DOHH2 (cell line): ENCODE data around the gene CAMSAP1.

Experiments used
- H3F3A ChIP-seq: fragments of 200-600 bp; sonication (generic), shearing (Covaris generic); 2 replicates; pipeline ENCODE4 v1.6.0; 2016; ENCODE audit warnings: antibody characterized with exemption, mild to moderate bottlenecking; ENCODE audit not compliant: control insufficient read depth, insufficient read depth
- H3K27ac ChIP-seq: fragments of 200-600 bp; sonication (generic); 2 replicates; pipeline ENCODE4 v1.5.1; 2014; ENCODE audit warnings: low read depth, mild to moderate bottlenecking, low read length, moderate library complexity
- H3K27me3 ChIP-seq: fragments of 200-600 bp; sonication (generic); 2 replicates; pipeline ENCODE4 v1.6.1; 2014; ENCODE audit warnings: mild to moderate bottlenecking, low read length, mixed read lengths; ENCODE audit not compliant: control insufficient read depth
- H3K36me3 ChIP-seq: fragments of 200-600 bp; sonication (generic); 2 replicates; pipeline ENCODE4 v1.6.1; 2014; ENCODE audit warnings: mild to moderate bottlenecking, low read length, moderate library complexity, mixed read lengths; ENCODE audit not compliant: control insufficient read depth
- H3K4me1 ChIP-seq: fragments of 200-600 bp; sonication (generic); 2 replicates; pipeline ENCODE4 v1.6.1; 2014; ENCODE audit warnings: mild to moderate bottlenecking, low read length, mixed read lengths; ENCODE audit not compliant: control insufficient read depth
- H3K4me2 ChIP-seq: fragments of 200-600 bp; sonication (generic); 2 replicates; pipeline ENCODE4 v1.6.0; 2014; ENCODE audit warnings: mild to moderate bottlenecking, low read length, moderate library complexity
- H3K4me3 ChIP-seq: fragments of 200-600 bp; sonication (generic); 2 replicates; pipeline ENCODE4 v1.5.1; 2014; ENCODE audit warnings: mild to moderate bottlenecking, low read length, mixed read lengths
- H3K79me2 ChIP-seq: fragments of 200-600 bp; sonication (generic); 2 replicates; pipeline ENCODE4 v1.6.1; 2014; ENCODE audit warnings: mild to moderate bottlenecking, low read length, mixed read lengths; ENCODE audit not compliant: control insufficient read depth
- H3K9me2 ChIP-seq: fragments of 200-600 bp; sonication (generic); replicated peaks from 2 replicates; pipeline ENCODE4 v1.6.1; 2014; ENCODE audit warnings: mild to moderate bottlenecking, low read length, mixed read lengths; ENCODE audit not compliant: control insufficient read depth
- H3K9me3 ChIP-seq: fragments of 200-600 bp; sonication (generic); 2 replicates; pipeline ENCODE4 v1.6.1; 2014; ENCODE audit warnings: antibody characterized with exemption, low read length, mixed read lengths; ENCODE audit not compliant: control insufficient read depth, insufficient read depth
- H4K20me1 ChIP-seq: fragments of 200-600 bp; sonication (generic); 2 replicates; pipeline ENCODE4 v1.6.0; 2014; ENCODE audit warnings: low read depth, mild to moderate bottlenecking, antibody characterized with exemption, low read length, moderate library complexity; ENCODE audit not compliant: control insufficient read depth, insufficient read depth
- EZH2phosphoT487 ChIP-seq: fragments of 200-600 bp; sonication (generic); IDR thresholded peaks from 2 replicates; pipeline ENCODE4 v1.6.1; 2017; ENCODE audit warnings: borderline replicate concordance, mild to moderate bottlenecking, antibody characterized with exemption, low read length, moderate library complexity, mixed read lengths
- TF ChIP-seq, protein P1 (sequence below): fragments of 200-600 bp; sonication (generic); IDR thresholded peaks from one replicate; pipeline ENCODE4 v1.5.1; 2014; ENCODE audit warnings: antibody characterized with exemption, mild to moderate bottlenecking, low read depth, low read length; ENCODE audit not compliant: poor library complexity, severe bottlenecking

The CAMSAP1 gene

DNA sequence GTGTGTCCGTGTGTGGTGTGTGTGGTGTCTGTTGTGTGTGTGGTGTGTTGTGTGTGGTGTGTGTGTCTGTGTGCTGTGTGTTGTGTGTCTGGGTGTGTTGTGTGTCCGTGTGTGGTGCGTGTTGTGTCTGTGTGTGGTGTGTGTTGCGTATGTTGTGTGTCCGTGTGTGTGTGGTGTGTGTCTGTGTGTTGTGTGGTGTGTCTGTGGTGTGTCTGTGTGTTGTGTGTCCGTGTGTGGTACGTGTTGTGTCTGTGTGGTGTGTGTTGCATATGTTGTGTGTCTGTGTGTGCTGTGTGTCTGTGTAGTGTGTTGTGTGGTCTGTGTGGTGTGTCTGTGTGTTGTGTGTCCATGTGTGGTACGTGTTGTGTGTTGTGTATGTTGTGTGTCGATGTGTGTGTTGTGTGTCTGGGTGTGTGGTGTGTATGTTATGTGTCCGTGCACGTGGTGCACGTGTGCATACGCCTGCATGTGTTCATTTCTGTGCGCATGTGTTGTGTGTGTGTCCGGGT is 133.1 kb downstream of the CAMSAP1 start:
- Histone ChIP-seq H3K79me2 (no peaks in the 10 kb centered on the region), H3K4me3 (no peak overlapping the region), H3F3A (no peaks in the 10 kb centered on the region), H3K27me3 (no peaks in the 10 kb centered on the region), H3K9me2 (no peaks in the 10 kb centered on the region), H3K4me2 (no peak overlapping the region), H3K36me3 (no peaks in the 10 kb centered on the region), H3K27ac (no peak overlapping the region), H3K9me3 (no peaks in the 10 kb centered on the region), H4K20me1 (no peaks in the 10 kb centered on the region), H3K4me1 (no peaks in the 10 kb centered on the region)
- TF ChIP-seq EZH2phosphoT487, result no peak
- TF ChIP-seq, protein P1, sequence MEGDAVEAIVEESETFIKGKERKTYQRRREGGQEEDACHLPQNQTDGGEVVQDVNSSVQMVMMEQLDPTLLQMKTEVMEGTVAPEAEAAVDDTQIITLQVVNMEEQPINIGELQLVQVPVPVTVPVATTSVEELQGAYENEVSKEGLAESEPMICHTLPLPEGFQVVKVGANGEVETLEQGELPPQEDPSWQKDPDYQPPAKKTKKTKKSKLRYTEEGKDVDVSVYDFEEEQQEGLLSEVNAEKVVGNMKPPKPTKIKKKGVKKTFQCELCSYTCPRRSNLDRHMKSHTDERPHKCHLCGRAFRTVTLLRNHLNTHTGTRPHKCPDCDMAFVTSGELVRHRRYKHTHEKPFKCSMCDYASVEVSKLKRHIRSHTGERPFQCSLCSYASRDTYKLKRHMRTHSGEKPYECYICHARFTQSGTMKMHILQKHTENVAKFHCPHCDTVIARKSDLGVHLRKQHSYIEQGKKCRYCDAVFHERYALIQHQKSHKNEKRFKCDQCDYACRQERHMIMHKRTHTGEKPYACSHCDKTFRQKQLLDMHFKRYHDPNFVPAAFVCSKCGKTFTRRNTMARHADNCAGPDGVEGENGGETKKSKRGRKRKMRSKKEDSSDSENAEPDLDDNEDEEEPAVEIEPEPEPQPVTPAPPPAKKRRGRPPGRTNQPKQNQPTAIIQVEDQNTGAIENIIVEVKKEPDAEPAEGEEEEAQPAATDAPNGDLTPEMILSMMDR, result no peak

DNA sequence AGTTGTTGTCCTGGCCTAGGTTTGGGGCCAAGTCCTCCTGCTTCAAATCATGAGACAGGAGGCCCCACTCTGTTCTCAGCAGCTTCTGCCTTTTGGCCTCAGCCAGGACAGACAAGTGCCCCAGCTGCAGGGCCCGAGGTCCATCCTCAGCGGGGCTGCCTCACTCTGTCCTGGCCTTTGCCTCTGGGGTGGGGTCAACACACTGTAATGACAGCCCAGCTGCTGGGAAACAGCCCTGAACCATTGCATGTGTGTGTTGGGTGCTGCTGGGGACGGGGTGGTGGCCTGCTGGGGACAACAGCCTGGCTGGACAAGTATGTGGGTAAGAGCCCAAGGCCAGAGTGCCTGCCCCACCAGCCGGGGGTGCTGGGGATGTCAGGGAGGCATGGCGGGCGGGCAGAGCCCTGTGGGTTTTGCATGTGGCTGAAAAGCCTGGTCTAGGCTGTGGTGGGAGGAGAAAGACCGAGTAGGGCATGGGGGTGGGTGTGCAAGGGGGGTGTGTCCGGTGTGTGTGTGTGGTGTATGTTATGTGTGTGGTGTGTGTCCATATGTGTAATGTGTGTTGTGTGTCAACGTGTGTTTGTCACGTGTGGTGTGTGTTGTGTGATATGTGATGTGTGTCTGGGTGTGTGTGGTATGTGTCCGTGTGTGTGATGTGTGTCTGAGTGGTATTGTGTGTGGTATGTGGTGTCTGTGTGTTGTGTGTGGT is 133.7 kb downstream of the CAMSAP1 start:
- Histone ChIP-seq H3K4me3 (no peak overlapping the region), H3K79me2 (no peaks in the 10 kb centered on the region), H3K27ac (no peak overlapping the region), H3K9me2 (no peaks in the 10 kb centered on the region), H3K27me3 (no peaks in the 10 kb centered on the region), H3K4me1 (no peaks in the 10 kb centered on the region), H3K36me3 (no peaks in the 10 kb centered on the region), H4K20me1 (no peaks in the 10 kb centered on the region), H3F3A (no peaks in the 10 kb centered on the region), H3K9me3 (no peaks in the 10 kb centered on the region), H3K4me2 (no peak overlapping the region)
- no peak for TF ChIP-seq EZH2phosphoT487
- TF ChIP-seq, protein P1, result no peak

DNA sequence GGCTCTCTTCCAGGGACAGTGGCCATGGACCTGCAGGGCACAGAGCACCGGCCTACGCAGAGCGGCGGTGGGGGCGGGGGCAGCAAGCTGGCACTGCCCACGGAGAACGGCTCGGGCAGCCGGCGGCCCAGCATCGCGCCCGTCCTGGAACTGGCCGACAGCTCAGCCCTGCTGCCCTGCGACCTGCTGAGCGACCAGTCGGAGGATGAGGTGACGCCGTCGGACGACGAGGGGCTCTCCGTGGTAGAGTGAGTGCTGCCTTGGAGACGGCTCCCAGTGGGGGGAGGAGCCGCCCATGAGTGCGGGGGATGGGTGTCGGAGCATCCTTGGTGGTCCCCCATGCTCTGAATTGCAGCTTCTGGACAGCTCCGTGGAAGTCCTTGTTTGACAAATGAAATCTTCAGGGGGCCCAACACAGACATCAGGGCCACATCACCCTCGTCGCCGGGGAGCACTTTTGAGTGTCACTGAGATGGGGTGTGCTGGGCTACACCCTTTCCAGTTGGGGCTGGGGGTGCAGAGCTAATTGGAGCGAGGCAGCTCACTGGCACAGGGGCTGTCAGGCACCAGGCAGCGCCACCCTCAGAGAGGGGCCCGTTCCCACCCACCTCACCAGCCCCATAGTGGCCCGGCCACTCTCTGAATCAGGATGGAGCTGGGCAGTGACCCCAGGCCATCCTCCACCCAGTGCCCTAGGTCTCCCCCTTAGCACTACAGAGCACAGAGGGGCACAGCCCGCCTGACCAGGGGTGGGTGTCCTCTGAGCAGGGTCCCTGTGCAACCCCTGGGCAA is 134.4 kb downstream of the CAMSAP1 start:
- H3K4me1 ChIP-seq, result no peaks in the 10 kb centered on the region
- H3K27ac ChIP-seq, result no peak overlapping the region
- no peaks in the 10 kb centered on the region for H3F3A ChIP-seq
- no peaks in the 10 kb centered on the region for H4K20me1 ChIP-seq
- no peak overlapping the region for H3K4me2 ChIP-seq
- no peaks in the 10 kb centered on the region for H3K36me3 ChIP-seq
- H3K27me3 ChIP-seq, result no peaks in the 10 kb centered on the region
- H3K9me2 ChIP-seq, result no peaks in the 10 kb centered on the region
- TF ChIP-seq EZH2phosphoT487, result no peak
- TF ChIP-seq, protein P1, result no peak
- H3K4me3 ChIP-seq, result no peak overlapping the region
- no peaks in the 10 kb centered on the region for H3K79me2 ChIP-seq
- no peaks in the 10 kb centered on the region for H3K9me3 ChIP-seq
